IPS-15b (cell line): Measurements from ENCODE around the gene HEPHL1.

Experiments
- H3K27me3 ChIP-seq: one replicate; pipeline ENCODE4 v1.6.1; 2013; ENCODE audit warnings: low read length; ENCODE audit not compliant: control insufficient read depth, insufficient read depth
- H3K36me3 ChIP-seq: one replicate; pipeline ENCODE4 v1.6.1; 2013; ENCODE audit warnings: low read length; ENCODE audit not compliant: control insufficient read depth, insufficient read depth
- H3K4me1 ChIP-seq: one replicate; pipeline ENCODE4 v1.6.1; 2013; ENCODE audit warnings: mild to moderate bottlenecking, low read length; ENCODE audit not compliant: control insufficient read depth, insufficient read depth
- H3K4me3 ChIP-seq: one replicate; pipeline ENCODE4 v1.5.1; 2013; ENCODE audit warnings: low read depth, low read length
- H3K9ac ChIP-seq: one replicate; pipeline ENCODE4 v1.6.1; 2013; ENCODE audit warnings: low read depth, mild to moderate bottlenecking, low read length
- H3K9me3 ChIP-seq: one replicate; pipeline ENCODE4 v1.6.1; 2013; ENCODE audit warnings: mild to moderate bottlenecking, low read length; ENCODE audit not compliant: control insufficient read depth, insufficient read depth

HEPHL1 gene

DNA sequence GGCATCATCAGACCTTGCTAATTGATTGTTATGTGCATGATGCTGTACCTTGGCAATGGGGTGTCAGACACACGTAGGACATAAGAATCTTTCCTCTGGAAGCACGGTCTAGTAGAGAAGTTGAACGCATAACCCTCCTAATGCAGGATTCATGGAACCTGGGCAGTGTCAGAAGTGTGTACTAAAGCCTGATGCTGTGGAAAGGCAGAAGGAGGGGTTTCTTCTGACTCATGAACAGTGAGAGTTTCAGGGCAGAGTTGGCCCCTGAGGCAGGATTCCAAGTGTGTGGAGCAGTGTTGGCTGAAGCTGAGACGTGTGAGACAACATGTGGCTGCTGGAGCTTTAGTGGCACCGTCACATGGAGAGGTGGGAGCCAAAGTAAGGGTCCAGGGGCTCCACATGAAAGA lies 111.0 kb downstream of the HEPHL1 start:
- Histone ChIP-seq H3K4me1 (peaks cover 25% of the 10 kb centered on the region), H3K9ac (no peak overlapping the region), H3K27me3 (no peaks in the 10 kb centered on the region), H3K4me3 (no peak overlapping the region), H3K36me3 (no peaks in the 10 kb centered on the region), H3K9me3 (no peaks in the 10 kb centered on the region)

DNA sequence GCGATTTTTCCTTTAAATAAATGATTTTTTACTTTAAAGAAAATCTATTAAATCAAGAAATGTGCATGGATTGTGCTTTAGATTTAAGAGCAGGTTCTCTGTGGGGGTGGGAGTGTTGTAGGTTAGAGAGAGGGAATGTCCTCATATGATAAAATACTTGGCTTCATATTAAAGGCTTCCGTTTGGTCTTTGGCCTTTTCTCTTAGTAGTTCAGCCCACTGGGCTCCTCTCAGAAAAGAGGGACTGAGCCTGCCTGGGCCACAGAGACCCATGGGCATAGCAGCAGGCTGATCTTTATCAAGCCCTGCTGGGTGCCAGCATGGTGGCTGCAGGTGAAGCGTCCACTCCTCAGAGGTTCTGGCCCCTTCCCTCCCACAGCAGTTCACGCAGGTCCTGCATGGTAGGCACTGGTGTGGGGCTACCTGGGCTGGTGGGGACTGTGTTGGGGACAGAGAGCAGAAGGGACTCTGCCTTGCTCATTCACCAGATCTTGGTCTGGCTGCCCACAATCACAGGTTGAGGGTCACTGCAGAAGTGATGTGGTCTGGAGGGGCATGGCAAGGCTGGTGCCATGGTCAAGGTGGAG lies 111.8 kb downstream of the HEPHL1 start:
- H3K9ac ChIP-seq = no peak overlapping the region
- H3K4me1 ChIP-seq = peaks cover 19% of the 10 kb centered on the region
- H3K36me3 ChIP-seq = no peaks in the 10 kb centered on the region
- no peaks in the 10 kb centered on the region for H3K9me3 ChIP-seq
- H3K27me3 ChIP-seq = no peaks in the 10 kb centered on the region
- no peak overlapping the region for H3K4me3 ChIP-seq

GRCh38 chr11:94133752-94134151 lies 112.6 kb downstream of the HEPHL1 start:
- H3K4me3 ChIP-seq = no peak overlapping the region
- no peaks in the 10 kb centered on the region for H3K9me3 ChIP-seq
- no peaks in the 10 kb centered on the region for H3K36me3 ChIP-seq
- no peaks in the 10 kb centered on the region for H3K27me3 ChIP-seq
- no peak overlapping the region for H3K9ac ChIP-seq
- peaks cover 18% of the 10 kb centered on the region for H3K4me1 ChIP-seq

- H3K4me1 ChIP-seq = peaks cover 23% of the 10 kb centered on the region
- no peak overlapping the region for H3K4me3 ChIP-seq
- no peak overlapping the region for H3K9ac ChIP-seq
- no peaks in the 10 kb centered on the region for H3K36me3 ChIP-seq
- no peaks in the 10 kb centered on the region for H3K27me3 ChIP-seq
- no peaks in the 10 kb centered on the region for H3K9me3 ChIP-seq
These were observed 113.7 kb downstream of the HEPHL1 start for GRCh38 chr11:94134651-94135512.

DNA sequence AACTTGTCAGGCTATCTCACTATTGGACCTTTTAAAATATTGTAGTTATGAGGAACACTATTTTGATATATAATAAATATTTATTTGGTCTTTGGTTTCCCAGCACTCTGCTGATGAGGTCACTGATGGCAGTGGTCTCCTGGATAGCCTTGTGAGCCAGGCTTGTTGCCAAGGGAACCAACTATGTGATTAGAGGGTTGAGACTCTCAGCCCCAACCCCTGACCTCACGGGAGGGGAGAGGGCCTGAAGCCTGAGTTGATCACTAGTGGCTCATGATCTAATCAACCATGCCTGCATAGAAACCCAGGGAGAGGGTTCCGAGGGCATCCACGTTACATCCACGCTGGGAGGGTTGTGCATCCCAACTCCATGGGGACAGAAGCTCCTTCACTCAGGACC lies 118.3 kb downstream of the HEPHL1 start:
- Histone ChIP-seq H3K36me3 (no peaks in the 10 kb centered on the region), H3K4me3 (no peak overlapping the region), H3K27me3 (no peaks in the 10 kb centered on the region), H3K4me1 (peaks cover 31% of the 10 kb centered on the region), H3K9ac (no peak overlapping the region), H3K9me3 (no peaks in the 10 kb centered on the region)

DNA sequence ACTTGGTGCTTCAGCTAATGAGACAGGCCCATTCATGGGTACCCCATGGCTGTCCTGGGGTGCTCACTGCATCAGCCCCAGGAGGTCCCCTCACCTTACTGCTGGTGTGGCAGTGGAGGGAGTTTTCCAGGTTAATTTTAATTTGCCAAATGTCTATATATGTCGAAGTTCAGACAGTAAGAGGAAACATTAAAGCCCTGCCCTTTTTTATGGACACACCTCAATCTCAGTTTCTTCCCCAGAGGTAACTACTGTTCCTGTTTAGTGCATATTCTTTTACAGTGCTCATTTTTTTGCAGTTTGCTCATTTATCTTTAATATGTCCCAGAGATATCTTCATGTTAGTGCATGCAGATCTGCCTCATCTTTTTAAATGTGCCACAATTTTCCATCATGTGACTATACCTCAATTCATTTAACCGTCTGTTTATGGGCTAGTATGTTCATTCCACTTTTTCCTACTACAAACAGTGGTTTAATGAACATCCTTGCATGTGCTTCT lies 119.1 kb downstream of the HEPHL1 start:
- Histone ChIP-seq H3K9ac (no peak overlapping the region), H3K27me3 (no peaks in the 10 kb centered on the region), H3K36me3 (no peaks in the 10 kb centered on the region), H3K4me3 (no peak overlapping the region), H3K9me3 (no peaks in the 10 kb centered on the region), H3K4me1 (peaks cover 31% of the 10 kb centered on the region)

- no peak overlapping the region for H3K4me3 ChIP-seq
- no peaks in the 10 kb centered on the region for H3K36me3 ChIP-seq
- no peak overlapping the region for H3K9ac ChIP-seq
- H3K27me3 ChIP-seq = no peaks in the 10 kb centered on the region
- peaks cover 34% of the 10 kb centered on the region for H3K4me1 ChIP-seq
- H3K9me3 ChIP-seq = no peaks in the 10 kb centered on the region
These were observed 120.6 kb downstream of the HEPHL1 start for GRCh38 chr11:94141511-94142307.

DNA sequence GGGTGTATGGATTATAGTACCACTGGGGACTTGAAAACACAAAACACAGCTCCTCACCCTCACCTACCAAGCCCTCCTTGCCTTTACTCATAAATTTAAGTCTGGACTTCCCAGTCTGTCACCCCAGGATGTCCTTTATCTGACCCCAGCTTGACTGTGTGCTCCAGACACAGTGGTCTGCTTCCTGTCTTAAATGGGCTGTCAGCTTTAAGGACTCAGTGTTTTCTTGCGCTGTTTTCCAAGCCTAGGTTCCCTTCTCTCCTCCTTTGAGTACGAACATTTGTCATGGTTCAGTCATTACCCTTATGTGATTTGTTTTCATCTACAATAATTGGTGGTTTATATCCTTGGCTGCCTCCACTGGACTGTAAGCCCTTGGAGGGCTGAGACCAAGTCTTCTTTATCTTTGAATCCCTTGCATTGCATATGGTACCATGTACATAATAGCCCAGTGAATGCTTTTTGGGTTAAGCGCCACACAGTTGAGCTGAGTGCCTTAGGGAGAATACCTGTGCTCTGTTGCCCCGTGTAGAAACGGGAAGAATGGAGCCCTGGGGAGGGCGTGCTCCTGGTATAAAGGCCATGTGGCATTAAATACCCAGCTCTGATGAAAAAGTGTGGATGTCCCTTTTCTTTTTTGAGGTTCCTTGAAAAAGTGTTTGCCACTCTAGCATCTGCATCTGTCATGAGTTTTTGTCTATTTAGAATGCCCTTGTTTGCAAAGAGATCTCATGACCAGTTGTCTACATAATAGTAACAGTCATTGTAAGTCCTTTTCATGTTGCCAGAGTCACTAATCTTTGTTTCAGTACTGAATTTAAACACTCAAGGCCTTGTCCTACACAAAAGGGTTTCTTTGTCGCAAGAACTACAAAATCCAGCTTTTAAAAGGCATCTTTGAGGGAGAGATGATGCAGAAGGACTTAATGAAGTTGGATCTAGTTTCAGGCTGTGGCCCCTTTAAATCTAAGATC lies 121.4 kb downstream of the HEPHL1 start:
- H3K27me3 ChIP-seq = no peaks in the 10 kb centered on the region
- H3K4me1 ChIP-seq = peaks cover 34% of the 10 kb centered on the region
- H3K9ac ChIP-seq = no peak overlapping the region
- no peaks in the 10 kb centered on the region for H3K36me3 ChIP-seq
- no peaks in the 10 kb centered on the region for H3K9me3 ChIP-seq
- no peak overlapping the region for H3K4me3 ChIP-seq

- Histone ChIP-seq H3K36me3 (no peaks in the 10 kb centered on the region), H3K27me3 (no peaks in the 10 kb centered on the region), H3K4me3 (no peak overlapping the region), H3K9ac (no peak overlapping the region), H3K9me3 (no peaks in the 10 kb centered on the region), H3K4me1 (peaks cover 38% of the 10 kb centered on the region)
These were observed 123.1 kb downstream of the HEPHL1 start for GRCh38 chr11:94144216-94144615.

GRCh38 chr11:94144664-94145063 lies 123.5 kb downstream of the HEPHL1 start:
- H3K27me3 ChIP-seq = no peaks in the 10 kb centered on the region
- H3K36me3 ChIP-seq = no peaks in the 10 kb centered on the region
- H3K4me3 ChIP-seq = no peak overlapping the region
- no peaks in the 10 kb centered on the region for H3K9me3 ChIP-seq
- peaks cover 35% of the 10 kb centered on the region for H3K4me1 ChIP-seq
- H3K9ac ChIP-seq = no peak overlapping the region

GRCh38 chr11:94145431-94145830 lies 124.3 kb downstream of the HEPHL1 start:
- H3K4me3 ChIP-seq = no peak overlapping the region
- peaks cover 32% of the 10 kb centered on the region for H3K4me1 ChIP-seq
- H3K9ac ChIP-seq = no peak overlapping the region
- H3K9me3 ChIP-seq = no peaks in the 10 kb centered on the region
- H3K36me3 ChIP-seq = no peaks in the 10 kb centered on the region
- no peaks in the 10 kb centered on the region for H3K27me3 ChIP-seq
